ENCODE data around the gene ADAT3. TPM values are rescaled to one million over a fixed set of nuclear protein-coding genes. Genes with fewer than 3 reads are reported as not detected.
A peak's percentile ranks its signal among the peaks of the same experiment; 100 is the strongest.

The ADAT3 gene
- total RNA-seq, 2 donors from 2014 or later, result 1.7 to 4.0 TPM

DNA sequence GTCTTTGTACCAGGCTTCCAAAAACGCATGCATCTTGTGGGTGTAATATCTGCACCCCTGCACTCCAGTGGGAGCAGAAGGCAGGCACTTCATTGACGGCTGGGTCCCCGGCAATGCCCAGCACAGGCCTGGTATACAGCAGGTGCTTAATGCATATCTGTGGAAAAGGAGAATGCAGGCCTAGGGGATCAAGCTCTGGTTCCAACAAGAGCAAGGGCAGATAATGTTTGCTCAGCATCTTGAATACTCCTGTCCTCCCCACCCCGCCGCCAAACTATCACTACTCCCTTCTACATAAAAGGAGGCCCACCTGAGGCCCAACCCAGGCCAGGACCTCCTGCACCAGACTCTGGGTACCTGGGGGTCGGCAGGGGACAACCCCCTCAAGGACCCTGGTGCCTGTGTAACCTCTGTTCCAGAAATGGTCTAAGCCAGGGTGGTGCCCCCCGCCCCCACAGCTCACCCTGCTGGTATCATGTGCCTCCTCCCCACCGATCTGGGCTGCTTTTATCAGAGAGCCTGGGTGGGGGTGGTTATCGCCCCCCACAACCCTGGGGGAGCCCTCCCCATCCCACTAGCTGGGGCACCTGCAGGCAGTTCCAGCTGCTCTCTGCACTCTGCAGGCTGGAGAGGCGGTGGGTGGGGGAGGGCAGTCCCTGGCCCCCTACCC is 46.7 kb upstream of the ADAT3 start:
- no peaks in the 10 kb centered on the region for H3K27me3 ChIP-seq

DNA sequence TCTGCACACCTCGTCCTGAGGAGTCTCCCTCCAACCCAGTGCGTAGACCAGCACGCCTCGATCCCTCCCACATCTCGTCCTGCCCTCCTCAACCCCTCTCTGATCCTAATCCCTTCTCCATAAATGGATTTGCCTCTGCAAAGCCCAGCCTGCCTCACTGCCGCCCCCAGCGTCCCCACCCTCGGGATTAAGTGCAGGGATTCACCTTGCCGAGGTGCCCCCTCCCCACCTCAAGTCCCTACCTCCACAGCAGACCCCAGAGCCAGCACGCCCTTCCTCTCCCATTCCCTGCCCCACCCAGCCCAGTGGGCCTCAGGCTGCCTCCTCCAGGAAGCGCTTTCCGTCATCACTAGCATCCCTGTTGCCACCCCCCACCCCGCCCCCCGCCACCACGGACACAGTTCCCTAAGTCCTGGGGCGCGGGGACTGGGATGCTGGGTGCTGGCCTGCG is 45.8 kb upstream of the ADAT3 start:
- no peaks in the 10 kb centered on the region for H3K9me3 ChIP-seq
- H3K27me3 ChIP-seq, result no peaks in the 10 kb centered on the region
- peaks cover 0 to 82% of the 10 kb centered on the region in 2 donors for H3K4me1 ChIP-seq
- H3K36me3 ChIP-seq, result no peaks in the 10 kb centered on the region
- no peak overlapping the region for H3K4me3 ChIP-seq
- H3K27ac ChIP-seq, result peak overlapping the region in 1 of 2 donors; percentile 47
- TF ChIP-seq, protein P1, sequence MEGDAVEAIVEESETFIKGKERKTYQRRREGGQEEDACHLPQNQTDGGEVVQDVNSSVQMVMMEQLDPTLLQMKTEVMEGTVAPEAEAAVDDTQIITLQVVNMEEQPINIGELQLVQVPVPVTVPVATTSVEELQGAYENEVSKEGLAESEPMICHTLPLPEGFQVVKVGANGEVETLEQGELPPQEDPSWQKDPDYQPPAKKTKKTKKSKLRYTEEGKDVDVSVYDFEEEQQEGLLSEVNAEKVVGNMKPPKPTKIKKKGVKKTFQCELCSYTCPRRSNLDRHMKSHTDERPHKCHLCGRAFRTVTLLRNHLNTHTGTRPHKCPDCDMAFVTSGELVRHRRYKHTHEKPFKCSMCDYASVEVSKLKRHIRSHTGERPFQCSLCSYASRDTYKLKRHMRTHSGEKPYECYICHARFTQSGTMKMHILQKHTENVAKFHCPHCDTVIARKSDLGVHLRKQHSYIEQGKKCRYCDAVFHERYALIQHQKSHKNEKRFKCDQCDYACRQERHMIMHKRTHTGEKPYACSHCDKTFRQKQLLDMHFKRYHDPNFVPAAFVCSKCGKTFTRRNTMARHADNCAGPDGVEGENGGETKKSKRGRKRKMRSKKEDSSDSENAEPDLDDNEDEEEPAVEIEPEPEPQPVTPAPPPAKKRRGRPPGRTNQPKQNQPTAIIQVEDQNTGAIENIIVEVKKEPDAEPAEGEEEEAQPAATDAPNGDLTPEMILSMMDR (IDR thresholded peaks at IDR 0.05), result no peak
- no peak for DNase-seq (ENCODE audit: low spot score)

More for the DNA sequence above, 46.7 kb upstream of the ADAT3 start:
- peak overlapping the region in 1 of 2 donors; percentile 83 for H3K27ac ChIP-seq
- no peaks in the 10 kb centered on the region for H3K36me3 ChIP-seq
- TF ChIP-seq, protein P1 (IDR thresholded peaks at IDR 0.05), result no peak
- no peak overlapping the region for H3K4me3 ChIP-seq
- DNase-seq (ENCODE audit: low spot score), result no peak
- peaks cover 0 to 89% of the 10 kb centered on the region in 2 donors for H3K4me1 ChIP-seq
- H3K9me3 ChIP-seq, result no peaks in the 10 kb centered on the region

DNA sequence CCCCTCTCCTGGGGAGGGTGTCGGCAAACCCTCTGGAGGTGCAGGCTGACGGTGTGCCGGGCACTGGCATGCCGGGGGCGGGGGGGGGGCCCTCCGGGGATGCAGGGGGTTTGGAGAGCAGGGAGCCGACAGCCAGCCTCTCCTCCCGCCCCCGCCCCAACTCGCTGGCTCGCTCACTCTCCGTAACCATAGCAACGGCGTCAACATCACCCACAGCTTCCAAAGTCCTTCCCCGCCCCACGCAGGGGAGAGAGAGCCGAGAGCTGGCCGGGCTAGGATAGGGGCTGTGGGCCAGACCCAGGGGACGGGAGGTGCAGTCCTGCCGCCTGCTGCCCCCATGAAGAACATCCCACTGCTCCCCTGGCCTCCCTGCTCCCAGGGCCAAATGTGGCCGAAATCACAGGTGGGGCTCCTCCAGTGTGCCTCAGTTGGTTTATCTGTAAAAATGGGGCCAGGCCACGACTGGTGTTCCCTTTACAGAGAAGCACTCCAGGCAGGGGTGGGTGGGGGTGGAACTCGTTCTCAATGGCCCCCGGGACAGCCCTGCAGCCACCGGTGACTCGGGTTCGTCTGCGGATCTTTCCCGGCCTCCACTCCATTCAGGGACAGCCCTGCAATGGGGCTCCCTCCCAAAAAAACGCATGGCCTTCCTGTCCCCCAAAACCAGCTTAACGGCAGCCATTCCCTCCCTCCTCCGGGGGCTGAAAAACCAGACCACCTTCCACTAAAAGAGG is 45.0 kb upstream of the ADAT3 start:
- DNase-seq (ENCODE audit: low spot score), result no peak
- H3K4me1 ChIP-seq, result peaks cover 0 to 82% of the 10 kb centered on the region in 2 donors
- no peaks in the 10 kb centered on the region for H3K36me3 ChIP-seq
- H3K9me3 ChIP-seq, result no peaks in the 10 kb centered on the region
- TF ChIP-seq, protein P1 (IDR thresholded peaks at IDR 0.05), result no peak
- no peaks in the 10 kb centered on the region for H3K27me3 ChIP-seq
- no peak overlapping the region for H3K4me3 ChIP-seq
- peak overlapping the region in 1 of 2 donors; percentile 47 for H3K27ac ChIP-seq

DNA sequence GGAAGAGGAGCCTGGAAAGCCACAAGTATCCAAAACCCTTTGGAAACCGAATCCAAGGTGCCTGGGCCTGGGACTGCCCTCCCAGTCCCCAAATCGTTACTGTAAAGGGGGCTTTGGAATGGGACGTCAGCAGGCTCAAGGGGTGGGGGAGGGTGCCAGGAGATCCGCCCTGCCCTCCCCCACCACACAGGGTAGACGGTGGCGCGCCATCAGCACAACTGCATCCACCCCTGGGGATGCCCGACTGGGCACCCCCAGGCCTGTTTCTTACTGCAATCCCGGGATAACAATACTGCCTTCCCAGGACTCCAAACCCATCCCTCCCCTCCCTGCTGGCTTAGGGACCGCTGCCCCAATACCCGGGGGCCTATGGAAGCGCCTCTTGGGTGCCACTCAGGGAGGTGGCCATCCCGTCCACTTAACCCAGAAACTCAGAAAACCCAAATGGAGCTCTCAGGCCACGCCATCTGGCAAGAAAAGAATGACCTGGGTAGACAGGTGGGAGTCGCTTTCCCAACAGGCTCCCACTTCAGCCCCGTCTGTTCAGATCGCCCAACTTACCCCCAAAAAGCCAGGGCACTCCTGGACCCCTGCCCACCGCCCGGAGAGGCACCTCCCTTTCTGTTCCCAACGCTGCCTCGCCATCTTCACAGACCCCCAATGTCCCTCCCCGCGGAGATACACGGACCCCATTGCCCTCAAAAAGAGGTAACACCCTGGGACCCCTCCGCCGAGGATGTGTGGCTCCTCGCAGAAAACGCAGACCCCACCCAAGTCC is 44.2 kb upstream of the ADAT3 start:
- Histone ChIP-seq H3K27ac (peak overlapping the region in 1 of 2 donors; percentile 47), H3K27me3 (no peaks in the 10 kb centered on the region), H3K4me3 (peak overlapping the region in 1 of 2 donors; percentile 71), H3K9me3 (no peaks in the 10 kb centered on the region), H3K4me1 (peaks cover 0 to 75% of the 10 kb centered on the region in 2 donors), H3K36me3 (no peaks in the 10 kb centered on the region)
- TF ChIP-seq, protein P1 (IDR thresholded peaks at IDR 0.05), result no peak
- no peak for DNase-seq (ENCODE audit: low spot score)

DNA sequence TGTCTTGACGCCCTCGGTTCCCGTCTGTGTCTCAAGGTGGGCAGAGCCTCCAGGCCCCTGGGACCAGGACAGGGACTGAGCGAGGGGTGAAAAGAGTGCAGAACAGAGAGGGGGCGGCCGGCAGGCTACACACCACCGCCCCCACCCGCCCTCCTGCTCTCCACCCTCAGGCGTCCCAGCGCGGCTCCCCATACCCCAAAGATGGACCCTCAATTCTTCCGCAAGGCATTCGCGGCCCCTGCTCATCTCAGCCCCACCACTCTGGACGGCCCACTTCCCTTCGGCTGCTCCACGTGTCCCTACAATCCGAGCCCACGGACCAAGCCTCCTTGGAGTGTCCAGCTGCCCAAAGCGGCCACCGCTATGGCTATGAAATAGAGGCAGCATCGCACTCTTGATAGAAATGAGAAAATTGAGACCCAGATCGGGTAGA is 43.6 kb upstream of the ADAT3 start:
- H3K4me1 ChIP-seq, result peaks cover 0 to 69% of the 10 kb centered on the region in 2 donors
- H3K9me3 ChIP-seq, result no peaks in the 10 kb centered on the region
- TF ChIP-seq, protein P1 (IDR thresholded peaks at IDR 0.05), result no peak
- no peak for DNase-seq (ENCODE audit: low spot score)
- no peaks in the 10 kb centered on the region for H3K27me3 ChIP-seq
- peak overlapping the region; percentile 71 to 73 for H3K4me3 ChIP-seq
- H3K36me3 ChIP-seq, result no peaks in the 10 kb centered on the region
- H3K27ac ChIP-seq, result peak overlapping the region in 1 of 2 donors; percentile 52
